ENCODE measurements around the gene C1QTNF8. TPM values are rescaled to one million over a fixed set of nuclear protein-coding genes. Genes with fewer than 3 reads are reported as not detected.

Gene C1QTNF8
- total RNA-seq, 1 donor from 2014 or later = not detected

DNA sequence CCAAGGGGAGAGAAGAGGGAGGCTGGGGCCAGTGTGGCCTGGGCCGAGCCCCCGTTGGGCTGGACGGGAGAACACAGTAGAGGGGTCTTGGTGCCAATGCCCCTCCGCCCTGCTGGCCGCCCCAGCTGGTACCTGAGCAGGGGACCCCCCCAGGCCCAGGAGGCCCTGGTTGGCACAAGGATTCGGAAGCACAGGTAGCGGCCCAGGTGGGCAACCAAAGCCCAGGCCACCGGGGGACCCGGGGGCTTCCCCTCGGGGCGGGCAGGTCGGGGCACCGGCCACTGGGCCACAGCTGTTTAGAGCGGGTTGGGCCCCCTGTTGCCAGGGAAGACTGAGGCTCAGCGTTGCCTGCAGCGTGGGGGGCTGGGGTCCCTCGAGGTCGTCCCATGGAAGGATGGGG is 28.2 kb upstream of the C1QTNF8 start:
- Mint-ChIP-seq H3K36me3 (ENCODE audit: low read depth) (no peaks in the 10 kb centered on the region), H3K27me3 (no peaks in the 10 kb centered on the region), H3K4me1 (no peaks in the 10 kb centered on the region), H3K9me3 (no peaks in the 10 kb centered on the region), H3K27ac (no peak overlapping the region), H3K4me3 (no peak overlapping the region)
- POLR2A ChIA-PET = no interaction called here
- no peak for DNase-seq
- TF ChIP-seq, protein P1, sequence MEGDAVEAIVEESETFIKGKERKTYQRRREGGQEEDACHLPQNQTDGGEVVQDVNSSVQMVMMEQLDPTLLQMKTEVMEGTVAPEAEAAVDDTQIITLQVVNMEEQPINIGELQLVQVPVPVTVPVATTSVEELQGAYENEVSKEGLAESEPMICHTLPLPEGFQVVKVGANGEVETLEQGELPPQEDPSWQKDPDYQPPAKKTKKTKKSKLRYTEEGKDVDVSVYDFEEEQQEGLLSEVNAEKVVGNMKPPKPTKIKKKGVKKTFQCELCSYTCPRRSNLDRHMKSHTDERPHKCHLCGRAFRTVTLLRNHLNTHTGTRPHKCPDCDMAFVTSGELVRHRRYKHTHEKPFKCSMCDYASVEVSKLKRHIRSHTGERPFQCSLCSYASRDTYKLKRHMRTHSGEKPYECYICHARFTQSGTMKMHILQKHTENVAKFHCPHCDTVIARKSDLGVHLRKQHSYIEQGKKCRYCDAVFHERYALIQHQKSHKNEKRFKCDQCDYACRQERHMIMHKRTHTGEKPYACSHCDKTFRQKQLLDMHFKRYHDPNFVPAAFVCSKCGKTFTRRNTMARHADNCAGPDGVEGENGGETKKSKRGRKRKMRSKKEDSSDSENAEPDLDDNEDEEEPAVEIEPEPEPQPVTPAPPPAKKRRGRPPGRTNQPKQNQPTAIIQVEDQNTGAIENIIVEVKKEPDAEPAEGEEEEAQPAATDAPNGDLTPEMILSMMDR (IDR thresholded peaks at IDR 0.05) = no peak
- CTCF ChIA-PET = no interaction called here
- ATAC-seq (ENCODE audit: low read depth) = no peak
- intact Hi-C loops (cut with micrococcal nuclease) = no loop called here

DNA sequence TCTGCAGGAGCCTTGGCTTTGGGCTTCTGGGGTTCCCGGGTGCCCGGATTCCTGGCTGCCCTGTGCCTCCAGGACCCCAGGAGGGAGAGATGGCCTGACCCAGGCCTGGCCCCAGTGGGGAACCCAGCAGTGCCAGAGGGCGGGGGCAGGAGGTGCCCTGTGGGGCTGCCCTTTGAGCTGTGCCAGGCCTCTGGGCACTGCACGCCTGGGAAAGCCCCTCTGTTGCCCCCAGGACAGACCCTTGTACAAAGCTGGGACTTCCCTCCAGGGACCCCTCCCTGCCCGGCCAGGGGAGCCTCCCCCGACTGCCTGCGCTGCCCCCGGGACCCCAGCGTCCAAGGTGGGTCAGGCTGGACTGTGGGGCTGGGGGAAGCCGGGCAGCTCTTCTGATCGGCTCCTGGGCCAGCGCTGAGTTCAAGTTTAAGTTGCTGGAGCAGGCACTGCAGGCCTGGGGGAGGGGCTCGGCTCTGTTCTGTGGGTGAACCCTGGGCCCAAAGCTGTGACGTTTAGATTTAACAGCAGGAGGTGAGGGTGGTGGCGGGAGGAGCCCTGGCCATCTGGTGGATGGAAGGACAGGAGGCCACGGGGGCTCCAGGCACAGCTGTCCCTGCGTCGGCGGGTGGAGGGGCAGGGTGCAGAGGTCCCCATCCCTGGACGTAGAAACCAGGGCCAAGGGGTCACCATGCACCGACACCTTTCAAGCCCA is 27.6 kb upstream of the C1QTNF8 start:
- TF ChIP-seq, protein P1 (IDR thresholded peaks at IDR 0.05) = no peak
- Mint-ChIP-seq H3K4me3 (no peak overlapping the region), H3K27me3 (no peaks in the 10 kb centered on the region), H3K9me3 (no peaks in the 10 kb centered on the region), H3K36me3 (ENCODE audit: low read depth) (no peaks in the 10 kb centered on the region), H3K27ac (no peak overlapping the region), H3K4me1 (no peaks in the 10 kb centered on the region)
- intact Hi-C loops (cut with micrococcal nuclease) = no loop called here
- DNase-seq = no peak
- ChIA-PET CTCF (no interaction called here), POLR2A (no interaction called here)
- ATAC-seq (ENCODE audit: low read depth) = no peak

DNA sequence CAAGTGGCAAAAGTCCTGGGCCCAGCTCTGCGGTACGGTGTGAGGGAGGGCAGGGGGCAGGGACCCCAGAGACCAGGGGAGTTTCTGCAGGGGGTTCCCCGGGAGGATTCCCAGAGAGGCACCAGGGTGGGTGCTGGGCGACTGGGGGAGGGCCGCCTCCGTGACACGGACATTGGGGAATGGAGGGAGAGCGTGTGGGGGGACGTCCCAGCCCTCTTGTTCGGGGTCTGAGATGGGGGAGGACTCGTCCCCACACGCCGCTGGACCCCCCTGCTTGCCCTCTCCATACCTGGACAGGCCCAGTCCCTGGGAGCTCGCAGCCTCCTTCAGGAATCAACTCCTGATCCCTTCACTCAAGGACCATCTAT is 26.3 kb upstream of the C1QTNF8 start:
- Mint-ChIP-seq H3K9me3 (no peaks in the 10 kb centered on the region), H3K27me3 (no peaks in the 10 kb centered on the region), H3K36me3 (ENCODE audit: low read depth) (no peaks in the 10 kb centered on the region), H3K27ac (no peak overlapping the region), H3K4me1 (no peaks in the 10 kb centered on the region), H3K4me3 (no peak overlapping the region)
- intact Hi-C loops (cut with micrococcal nuclease) = no loop called here
- no peak for ATAC-seq (ENCODE audit: low read depth)
- ChIA-PET POLR2A (no interaction called here), CTCF (no interaction called here)
- no peak for DNase-seq
- TF ChIP-seq, protein P1 (IDR thresholded peaks at IDR 0.05) = no peak

DNA sequence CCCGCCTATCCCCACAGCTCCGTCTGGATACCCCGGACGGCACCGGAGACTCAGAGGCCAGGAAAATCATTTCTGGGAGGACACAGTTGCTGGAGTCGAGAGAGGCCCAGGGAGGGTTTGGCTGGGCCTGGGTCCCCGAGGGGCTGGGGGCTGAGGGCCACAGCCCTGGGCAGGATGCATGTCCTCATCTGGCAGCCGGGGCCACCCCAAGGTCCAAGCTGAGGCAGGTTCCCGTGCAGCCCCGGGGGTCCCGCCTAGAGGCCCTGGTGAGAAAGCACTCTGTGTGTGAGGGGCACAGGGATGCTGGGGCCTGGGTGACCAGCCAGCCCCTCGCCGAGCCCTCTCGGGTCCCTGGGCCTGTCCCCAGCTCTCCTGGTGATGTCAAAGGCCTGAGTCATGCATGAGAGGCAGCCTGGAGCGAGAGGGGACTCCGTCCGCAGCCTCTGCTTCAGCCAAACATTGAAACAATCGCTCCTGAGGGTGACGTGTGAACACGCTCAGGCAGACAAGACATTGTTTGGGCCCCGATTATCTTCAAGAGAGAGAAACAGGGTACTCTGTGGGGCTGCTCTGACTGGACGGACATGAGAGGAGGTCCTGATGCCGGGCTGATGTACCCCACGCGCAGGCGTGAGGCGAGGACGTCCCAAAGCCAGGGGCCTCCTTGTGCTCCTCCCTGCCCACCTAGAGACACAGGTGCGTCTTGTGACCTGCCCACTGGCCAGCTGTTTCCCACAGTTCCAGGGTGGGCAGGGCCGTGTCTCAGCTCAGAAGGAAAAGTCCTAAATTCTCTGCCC is 25.8 kb upstream of the C1QTNF8 start:
- Mint-ChIP-seq H3K4me3 (no peak overlapping the region), H3K27ac (no peak overlapping the region), H3K9me3 (no peaks in the 10 kb centered on the region), H3K4me1 (no peaks in the 10 kb centered on the region), H3K27me3 (no peaks in the 10 kb centered on the region), H3K36me3 (ENCODE audit: low read depth) (no peaks in the 10 kb centered on the region)
- intact Hi-C loops (cut with micrococcal nuclease) = no loop called here
- ChIA-PET CTCF (no interaction called here), POLR2A (no interaction called here)
- TF ChIP-seq, protein P1 (IDR thresholded peaks at IDR 0.05) = no peak
- DNase-seq = no peak
- ATAC-seq (ENCODE audit: low read depth) = no peak

DNA sequence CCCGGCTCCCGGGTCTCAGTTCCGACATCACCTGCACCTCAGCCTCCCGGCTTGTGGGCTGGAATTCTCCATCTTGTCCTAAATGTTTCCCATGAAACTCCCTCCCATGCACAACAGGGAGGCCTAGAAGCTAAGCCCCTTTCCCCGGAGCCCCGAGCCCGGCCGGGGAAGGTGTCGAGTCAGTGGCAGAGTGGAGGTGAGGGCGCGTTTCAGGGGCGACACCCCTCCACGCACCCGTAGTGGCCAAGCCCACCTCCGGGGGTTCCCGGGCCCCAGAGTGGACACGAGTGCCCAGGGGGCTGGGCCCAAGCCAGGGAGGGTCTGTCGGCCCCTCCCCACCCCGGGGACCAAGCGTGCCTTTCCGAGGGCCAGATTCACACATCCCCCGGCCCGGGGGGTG is 25.0 kb upstream of the C1QTNF8 start:
- Mint-ChIP-seq H3K36me3 (ENCODE audit: low read depth) (no peaks in the 10 kb centered on the region), H3K4me1 (no peaks in the 10 kb centered on the region), H3K9me3 (no peaks in the 10 kb centered on the region), H3K4me3 (no peak overlapping the region), H3K27me3 (no peaks in the 10 kb centered on the region), H3K27ac (no peak overlapping the region)
- DNase-seq = no peak
- intact Hi-C loops (cut with micrococcal nuclease) = no loop called here
- TF ChIP-seq, protein P1 (IDR thresholded peaks at IDR 0.05) = no peak
- ChIA-PET CTCF (no interaction called here), POLR2A (no interaction called here)
- ATAC-seq (ENCODE audit: low read depth) = no peak

Data from activated B cell treated with CpG ODN at 0.5 μM for 24 hours (primary cell).